ENCODE data around the gene MDM1. TPM values are rescaled to one million over a fixed set of nuclear protein-coding genes. Genes with fewer than 3 reads are reported as not detected.
A peak's percentile ranks its signal among the peaks of the same experiment; 100 is the strongest.

The MDM1 gene
- polyA plus RNA-seq, 3 donors, result 6.7 to 10.9 (median 10.3) TPM

- Mint-ChIP-seq H3K4me3 (peak overlapping the region; percentile 82 to 90), H3K36me3 (peaks cover 6 to 7% of the 10 kb centered on the region in 2 donors)
- peak overlapping the region; percentile 65 for H3K9ac ChIP-seq (ENCODE audit: insufficient read depth, low read length, poor library complexity, severe bottlenecking)
Measured at GRCh38 chr12:68332728-68333630, 817 bp upstream of the MDM1 start.

More at GRCh38 chr12:68332728-68333630, 817 bp upstream of the MDM1 start:
- H3K27ac ChIP-seq (ENCODE audit: low read depth in 1 of 2, low read length in 2 of 2), result peak overlapping the region; percentile 58 to 75
- no peaks in the 10 kb centered on the region for H3K27me3 ChIP-seq (ENCODE audit: control insufficient read depth in 2 of 2, insufficient read depth in 2 of 2, low read length in 2 of 2)
- peaks cover 33% of the 10 kb centered on the region for H3K4me1 Mint-ChIP-seq
- H3K9me3 ChIP-seq (replicated peaks in 1 of 2; ENCODE audit: control insufficient read depth in 1 of 2, insufficient read depth in 1 of 2, low read length in 2 of 2), result no peaks in the 10 kb centered on the region
- H3K4me1 ChIP-seq (ENCODE audit: control insufficient read depth in 1 of 2, insufficient read depth in 2 of 2, low read length in 2 of 2), result peaks cover 17 to 18% of the 10 kb centered on the region in 2 donors
- peaks cover 15% of the 10 kb centered on the region for H3K79me2 ChIP-seq (ENCODE audit: insufficient read depth, low read length)
- WGBS (ENCODE audit: insufficient coverage), result 83% methylated on average over 3 of the region's 18 CpGs
- H2AFZ ChIP-seq (ENCODE audit: insufficient read depth, low read depth, low read length, poor library complexity, severe bottlenecking), result peak overlapping the region; percentile 95
- DNase-seq, result no peak
- H4K20me1 ChIP-seq (ENCODE audit: insufficient read depth, low read length), result no peaks in the 10 kb centered on the region
- peak overlapping the region; percentile 76 to 93 (median 88) for H3K27ac Mint-ChIP-seq
- no peaks in the 10 kb centered on the region for H3K27me3 Mint-ChIP-seq (ENCODE audit: low read depth in 3 of 3)
- no peak for TF ChIP-seq CTCF (IDR thresholded peaks at IDR 0.05)
- no peaks in the 10 kb centered on the region for H3K9me3 Mint-ChIP-seq
- H3K36me3 ChIP-seq (replicated peaks in 1 of 2; ENCODE audit: control insufficient read depth in 1 of 2, insufficient read depth in 2 of 2, low read length in 2 of 2), result no peaks in the 10 kb centered on the region
- intact Hi-C loops (cut with micrococcal nuclease), result loop anchor here (5.0 kb wide), 1 partner anchor 279 kb away; the partner anchor contains the start of gene RAP1B (in 2 of the 2)
- peak overlapping the region; percentile 80 for H3K4me2 ChIP-seq (replicated peaks; ENCODE audit: extremely low read depth, low read length, poor library complexity, severe bottlenecking)
- peak overlapping the region; percentile 62 to 82 (median 78) for H3K4me3 ChIP-seq (replicated peaks in 1 of 3; ENCODE audit: low read depth in 2 of 3, low read length in 3 of 3)

Data from CD14-positive monocyte (primary cell).